IPS DF 4.7 (cell line): Measurements from ENCODE around the gene MX1.

Experiments
- DNase-seq: peaks from one replicate; pipeline ENCODE4 v3.0.0-alpha.2; 2013; ENCODE audit warnings: low spot score; ENCODE audit errors: extremely low read depth

The MX1 gene

GRCh38 chr21:41425954-41426675 lies at the start of gene MX1:
MX1 (plus strand) TSS chr21:41426239; CDS start chr21:41432071, 5,832 bp downstream.
- DNase-seq: no peak

DNA sequence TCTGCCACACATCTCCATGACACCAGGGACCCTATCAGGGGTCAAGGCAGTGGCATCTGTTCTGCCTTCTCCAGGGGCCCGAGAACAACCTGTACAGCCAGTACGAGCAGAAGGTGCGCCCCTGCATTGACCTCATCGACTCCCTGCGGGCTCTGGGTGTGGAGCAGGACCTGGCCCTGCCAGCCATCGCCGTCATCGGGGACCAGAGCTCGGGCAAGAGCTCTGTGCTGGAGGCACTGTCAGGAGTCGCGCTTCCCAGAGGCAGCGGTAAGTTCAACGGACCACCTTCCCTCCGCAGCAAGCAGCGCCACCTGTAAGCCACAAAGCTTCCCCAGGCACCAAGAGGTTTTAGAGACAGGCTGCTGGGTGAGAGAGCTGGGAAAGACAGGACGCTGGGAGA lies 48.3 kb upstream of the MX1 start:
- DNase-seq: no peak

DNA sequence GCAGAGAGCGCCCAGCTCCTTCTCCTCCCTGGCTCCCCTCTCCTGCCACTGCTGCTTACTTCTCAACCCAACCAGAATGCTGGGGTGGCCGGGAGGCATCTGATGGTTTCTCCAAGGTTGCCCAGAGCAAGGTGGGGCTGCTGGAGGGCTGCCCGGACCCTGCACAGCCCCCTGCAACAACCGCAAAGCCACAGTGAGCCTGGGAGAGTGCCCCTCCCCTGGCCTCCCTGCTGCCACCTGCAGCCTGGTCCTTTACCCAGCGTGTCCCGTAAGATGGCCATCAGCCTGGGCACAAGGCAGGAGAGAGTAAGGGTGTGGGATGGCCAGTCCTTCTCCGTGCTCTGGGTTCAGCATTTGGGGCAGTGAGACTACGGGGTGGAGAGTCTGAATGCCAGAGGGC lies 47.2 kb upstream of the MX1 start:
- no peak for DNase-seq

- no peak for DNase-seq
Measured at GRCh38 chr21:41379901-41380300, 46.1 kb upstream of the MX1 start.

DNA sequence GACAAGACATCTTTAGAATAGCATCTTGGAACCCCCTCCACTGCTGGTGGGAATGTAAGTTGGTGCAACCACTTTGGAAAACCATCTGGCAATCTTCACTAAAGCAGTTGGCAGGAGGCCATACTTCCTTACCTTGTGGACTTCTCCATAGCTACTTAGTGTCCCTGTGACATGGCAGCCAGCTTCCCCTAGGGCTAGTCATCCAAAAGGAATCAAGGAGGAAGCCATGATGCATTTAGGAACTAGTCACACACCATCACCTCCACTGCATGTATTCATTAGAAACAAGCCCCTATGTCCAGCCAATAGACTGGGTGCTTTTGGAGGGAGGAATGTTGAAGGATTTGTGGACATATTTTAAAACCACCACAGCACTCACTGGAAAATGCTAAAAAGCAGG lies 44.3 kb upstream of the MX1 start:
- DNase-seq: no peak

- no peak for DNase-seq
Measured at GRCh38 chr21:41387042-41387819, 38.8 kb upstream of the MX1 start.

DNA sequence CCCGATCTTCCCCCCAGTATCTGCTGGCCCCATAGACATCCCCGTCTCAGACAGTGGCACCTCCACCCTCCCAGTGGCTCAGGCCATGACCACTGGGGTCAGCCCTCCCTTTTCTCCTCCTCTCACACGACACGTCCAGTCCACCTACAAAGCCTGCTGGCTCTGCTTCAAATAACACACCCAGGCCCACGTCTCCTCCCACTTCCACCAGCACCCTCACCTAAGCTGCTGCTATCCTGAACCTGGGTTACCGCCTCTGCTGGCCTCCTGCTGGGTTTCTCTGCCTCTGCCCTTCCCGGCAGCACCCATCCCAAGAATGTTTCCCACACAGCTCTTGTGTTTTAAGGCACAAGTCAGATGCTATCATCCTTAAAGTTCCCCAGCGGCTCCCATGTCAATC lies 38.2 kb upstream of the MX1 start:
- no peak for DNase-seq

- no peak for DNase-seq
Measured at GRCh38 chr21:41388259-41388658, 37.8 kb upstream of the MX1 start.

DNA sequence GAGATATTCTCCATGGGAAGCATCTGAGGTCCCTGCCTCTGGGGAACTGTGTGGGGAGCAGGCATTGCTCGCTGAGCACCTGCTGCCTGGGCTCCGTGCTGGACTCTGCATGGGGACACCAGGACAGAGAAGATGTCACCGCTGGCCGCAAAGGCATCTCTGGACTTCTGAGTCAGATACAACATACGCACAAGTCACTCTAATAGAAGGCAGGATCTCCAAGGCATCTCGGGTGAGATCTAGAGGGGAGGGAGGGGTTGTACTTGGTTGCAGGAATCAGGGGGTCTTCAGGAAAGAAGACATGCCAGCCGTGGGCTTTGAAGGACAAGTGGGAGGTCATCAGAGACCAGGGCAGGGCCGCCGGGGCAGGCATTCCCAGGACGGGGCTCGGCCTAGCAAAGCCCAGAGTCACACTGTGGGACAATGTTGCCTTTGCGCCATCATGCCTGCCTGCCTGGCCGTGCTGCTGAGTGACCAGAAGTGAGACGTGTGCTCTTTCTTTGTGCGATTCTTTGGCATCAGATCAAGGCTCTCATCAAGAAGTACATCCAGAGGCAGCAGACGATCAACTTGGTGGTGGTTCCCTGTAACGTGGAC lies 35.9 kb upstream of the MX1 start:
- DNase-seq: no peak

GRCh38 chr21:41393876-41394465 lies 32.1 kb upstream of the MX1 start:
- no peak for DNase-seq

- DNase-seq: no peak
Measured at GRCh38 chr21:41396558-41397075, 29.4 kb upstream of the MX1 start.

DNA sequence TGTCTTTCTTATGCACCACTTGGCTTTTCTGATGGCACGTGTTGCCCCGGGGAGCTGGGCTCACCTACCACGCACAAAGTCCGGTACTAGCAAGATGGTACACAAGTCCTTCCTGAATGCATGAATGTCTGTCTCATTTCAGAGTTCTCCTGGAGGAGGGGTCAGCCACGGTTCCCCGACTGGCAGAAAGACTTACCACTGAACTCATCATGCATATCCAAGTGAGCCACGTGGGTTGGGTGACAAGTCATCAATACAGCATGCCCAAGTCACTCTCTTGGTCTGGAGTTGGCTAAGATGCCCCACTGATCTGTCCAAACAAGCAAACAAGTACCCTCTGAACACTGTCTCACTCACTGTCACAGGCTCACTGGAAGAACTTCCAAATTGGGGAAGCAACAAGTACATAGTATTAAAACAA lies 28.6 kb upstream of the MX1 start:
- no peak for DNase-seq

- DNase-seq: no peak
Measured at GRCh38 chr21:41398251-41398650, 27.8 kb upstream of the MX1 start.

DNA sequence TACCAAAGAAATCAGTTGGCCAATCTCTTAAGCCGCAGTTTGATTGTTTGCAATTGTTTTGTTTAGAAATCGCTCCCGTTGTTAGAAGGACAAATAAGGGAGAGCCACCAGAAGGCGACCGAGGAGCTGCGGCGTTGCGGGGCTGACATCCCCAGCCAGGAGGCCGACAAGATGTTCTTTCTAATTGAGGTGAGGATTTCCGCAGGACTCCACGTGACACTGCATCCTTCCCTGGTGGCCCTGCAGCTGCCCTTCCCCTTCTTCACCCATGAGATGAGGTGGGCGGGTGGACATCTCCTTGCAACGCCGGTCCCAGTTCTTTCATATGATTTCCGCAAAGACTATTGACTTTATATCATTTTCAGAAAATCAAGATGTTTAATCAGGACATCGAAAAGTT lies 27.2 kb upstream of the MX1 start:
- no peak for DNase-seq

DNA sequence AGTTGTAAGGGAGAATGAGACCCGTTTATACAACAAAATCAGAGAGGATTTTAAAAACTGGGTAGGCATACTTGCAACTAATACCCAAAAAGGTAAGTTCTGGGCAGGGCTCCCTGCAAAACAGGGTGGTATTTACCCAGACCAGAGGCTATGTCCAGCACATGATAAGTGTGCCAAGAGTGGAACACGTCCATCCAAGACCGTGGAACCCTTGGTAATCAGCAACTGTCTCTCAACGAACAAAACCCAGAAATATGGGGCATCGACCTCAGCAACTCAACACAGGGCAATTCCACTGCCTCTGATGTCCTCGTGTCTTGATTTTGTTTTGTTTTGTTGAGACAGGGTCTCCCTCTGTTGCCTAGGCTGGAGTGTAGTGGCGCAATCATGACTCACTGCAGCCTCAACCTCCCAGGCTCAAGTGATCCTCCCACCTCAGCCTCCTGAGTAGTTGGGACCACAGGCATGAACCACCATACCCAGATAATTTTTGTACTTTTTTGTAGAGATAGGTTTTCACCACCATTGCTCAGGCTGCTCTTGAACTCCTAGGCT lies 26.7 kb upstream of the MX1 start:
- DNase-seq: no peak

DNA sequence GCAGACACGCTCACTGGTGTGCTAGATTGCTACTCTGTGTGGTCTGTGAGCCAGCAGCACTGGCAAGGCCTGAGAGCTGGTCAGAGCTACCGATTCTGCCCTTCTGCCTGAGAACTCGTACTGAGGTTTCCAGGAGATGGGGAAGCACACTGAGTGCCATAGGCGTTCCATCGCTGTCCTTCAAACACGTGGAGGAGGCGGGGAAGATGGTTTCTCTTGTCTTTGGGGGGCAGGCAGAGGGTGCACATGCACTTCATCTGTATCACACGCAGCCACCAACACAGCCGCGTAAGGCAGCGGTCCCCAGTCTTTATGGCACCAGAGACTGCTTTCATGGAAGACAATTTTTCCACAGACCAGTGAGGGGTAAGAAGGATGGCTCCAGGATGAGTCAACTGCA lies 23.8 kb upstream of the MX1 start:
- no peak for DNase-seq

DNA sequence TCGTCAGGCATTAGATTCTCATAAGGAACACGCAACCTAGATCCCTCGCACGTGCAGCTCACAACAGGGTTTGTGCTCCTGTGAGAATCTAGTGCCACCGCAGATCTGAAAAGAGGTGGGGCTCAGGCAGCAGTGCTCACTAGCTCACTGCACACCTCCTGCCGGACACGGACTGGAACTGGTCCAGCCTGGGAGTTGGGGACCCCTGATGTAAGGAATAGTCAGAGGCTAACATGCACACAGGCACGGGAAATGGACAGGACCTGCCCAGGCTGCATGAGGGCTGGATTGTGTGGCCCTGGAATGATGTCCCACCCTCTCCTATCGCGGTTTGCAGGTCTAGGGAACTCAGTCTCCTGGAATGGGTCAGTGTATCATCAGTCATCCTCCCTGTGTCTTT lies 23.2 kb upstream of the MX1 start:
- no peak for DNase-seq

DNA sequence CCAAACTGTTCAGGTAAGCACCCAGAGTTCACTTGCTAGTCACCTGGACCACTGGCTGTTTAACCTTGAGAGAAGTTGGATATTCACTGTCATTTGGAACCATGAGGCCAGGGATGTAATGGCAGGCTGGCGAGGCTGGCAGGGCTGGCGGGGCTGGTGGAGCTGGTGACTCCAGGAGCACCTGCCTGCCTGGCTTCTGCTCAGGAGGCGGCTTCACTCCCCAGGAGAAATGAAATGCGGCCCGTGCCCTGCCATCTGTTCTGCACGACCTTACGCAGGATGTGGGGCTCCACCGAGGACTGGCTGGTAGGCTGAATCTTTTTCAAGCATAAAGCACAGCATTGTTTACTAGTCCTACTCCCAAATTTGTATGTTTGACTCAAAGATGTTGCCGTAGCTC lies 22.7 kb upstream of the MX1 start:
- DNase-seq: no peak

DNA sequence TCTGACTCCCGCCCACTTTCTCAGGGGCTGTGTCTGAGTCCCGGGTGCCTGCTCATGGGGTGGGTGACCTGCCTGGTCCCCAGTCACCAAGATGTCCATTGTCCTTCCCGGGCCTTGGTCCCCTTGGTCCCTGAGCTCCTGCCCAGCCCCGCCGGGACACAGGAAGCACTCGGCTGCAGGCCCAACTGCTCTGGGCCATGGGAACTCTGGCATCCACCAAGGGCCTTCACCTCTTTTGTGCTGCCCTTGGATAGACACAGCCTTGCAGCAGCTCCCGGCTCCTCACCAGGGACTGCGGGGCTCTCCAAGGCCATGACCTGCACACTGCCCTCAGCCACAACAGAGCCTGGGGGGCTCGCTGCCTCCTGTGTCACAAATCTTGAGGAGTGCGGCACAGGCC lies 22.1 kb upstream of the MX1 start:
- DNase-seq: no peak

DNA sequence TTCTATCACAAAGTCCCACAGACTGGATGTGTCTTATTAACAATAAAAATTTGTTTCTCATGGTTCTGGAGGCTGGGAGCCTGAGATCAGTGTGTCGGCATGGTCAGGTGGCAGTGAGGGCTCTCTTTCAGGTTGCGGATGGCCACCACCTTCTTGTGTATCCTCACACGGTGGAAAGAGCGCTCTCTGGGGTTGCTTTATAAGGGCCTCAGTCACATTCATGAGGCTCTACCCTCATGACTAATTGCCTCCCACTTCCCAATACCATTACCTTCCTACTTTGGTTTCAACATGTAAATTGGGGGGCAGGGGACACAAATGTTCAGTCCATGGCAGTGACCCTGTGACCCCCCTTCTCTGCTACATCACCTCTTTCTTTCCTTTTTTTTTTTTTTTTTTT lies 20.7 kb upstream of the MX1 start:
- DNase-seq: no peak

DNA sequence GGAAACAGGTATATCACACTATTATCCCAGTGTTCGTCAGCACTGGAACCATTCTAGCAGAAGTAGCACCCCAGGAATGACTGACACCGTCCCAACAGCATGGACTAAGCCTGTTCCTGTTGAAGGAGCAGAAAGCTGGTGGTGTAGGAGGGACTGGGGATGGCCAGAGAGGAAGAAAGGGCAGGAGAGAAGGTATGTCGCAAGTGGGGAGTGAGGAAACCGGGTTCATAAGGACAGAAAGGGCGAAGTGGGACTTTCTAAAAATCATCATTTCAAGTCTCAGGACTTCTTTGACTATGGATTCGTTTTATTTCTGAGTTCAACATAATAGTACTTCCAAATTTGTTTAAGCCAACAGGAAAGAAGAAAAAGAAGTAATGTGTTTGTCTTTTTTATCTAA lies 19.7 kb upstream of the MX1 start:
- no peak for DNase-seq
